AG10803 (cell line): ENCODE measurements around the gene RBMS3.

Experiments
- DNase-seq: peaks from one replicate; pipeline ENCODE4 v3.0.0; 2010; ENCODE audit warnings: low read depth
- H3K4me3 ChIP-seq: 2 replicates; pipeline ENCODE4 v1.5.1; 2011; ENCODE audit warnings: mild to moderate bottlenecking, low read length, control low read depth
- CTCF ChIP-seq: conservative IDR thresholded peaks from 2 replicates; pipeline ENCODE4 v1.5.1; 2011; ENCODE audit warnings: mild to moderate bottlenecking, low read length, control low read depth, inconsistent platforms

RBMS3 gene

GRCh38 chr3:29494305-29495036, 213.6 kb downstream of the RBMS3 start:
- H3K4me3 ChIP-seq = no peak overlapping the region; the same call in 1 of the 2 replicates
- DNase-seq = peak; percentile 93
- TF ChIP-seq CTCF = no peak

DNA sequence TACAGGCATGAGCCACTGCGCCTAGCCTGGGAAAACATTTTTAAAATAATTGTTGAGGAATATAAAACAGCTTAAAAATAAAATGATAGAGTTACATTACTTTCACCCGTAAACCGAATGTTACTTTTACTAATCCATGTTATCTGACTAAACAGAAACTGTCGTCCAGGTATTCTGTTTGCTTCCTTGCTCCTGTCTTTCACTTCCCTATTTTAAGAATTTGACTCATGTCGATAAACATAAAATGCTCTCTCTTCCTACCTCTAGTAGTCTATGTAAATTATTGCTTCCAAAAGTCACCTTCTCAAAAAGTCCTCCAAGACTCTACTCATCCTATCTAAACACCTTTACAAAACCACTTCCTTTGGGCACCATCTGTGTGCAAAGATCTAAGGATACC, 216.4 kb downstream of the RBMS3 start:
- H3K4me3 ChIP-seq = no peak overlapping the region
- TF ChIP-seq CTCF = no peak
- DNase-seq = no peak

- no peak for TF ChIP-seq CTCF
- DNase-seq = no peak
- H3K4me3 ChIP-seq = no peak overlapping the region
Measured at GRCh38 chr3:29502771-29503170, 221.9 kb downstream of the RBMS3 start.

- TF ChIP-seq CTCF = no peak
- no peak for DNase-seq
- no peak overlapping the region for H3K4me3 ChIP-seq
Measured at GRCh38 chr3:29503314-29503713, 222.4 kb downstream of the RBMS3 start.

DNA sequence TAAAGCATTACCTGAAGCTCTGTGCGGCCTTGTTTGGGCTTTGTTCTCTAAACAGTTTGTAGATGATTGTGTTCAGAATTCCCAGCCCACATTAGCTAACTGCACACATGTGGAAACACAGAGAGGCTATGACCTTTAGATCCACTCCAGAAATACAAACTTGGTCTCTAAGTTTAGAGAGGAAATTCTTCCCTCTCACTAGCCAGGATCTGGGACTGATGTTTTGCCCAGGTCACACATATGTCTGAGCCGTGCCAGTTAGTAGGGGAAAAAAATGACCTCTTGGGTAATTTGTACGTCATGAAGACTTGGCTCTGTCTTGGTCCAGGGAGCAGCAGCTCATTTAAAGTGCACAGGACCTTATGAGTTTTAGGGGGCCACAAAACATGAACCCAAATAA, 223.1 kb downstream of the RBMS3 start:
- peak; percentile 56 for DNase-seq
- no peak for TF ChIP-seq CTCF
- no peak overlapping the region for H3K4me3 ChIP-seq

DNA sequence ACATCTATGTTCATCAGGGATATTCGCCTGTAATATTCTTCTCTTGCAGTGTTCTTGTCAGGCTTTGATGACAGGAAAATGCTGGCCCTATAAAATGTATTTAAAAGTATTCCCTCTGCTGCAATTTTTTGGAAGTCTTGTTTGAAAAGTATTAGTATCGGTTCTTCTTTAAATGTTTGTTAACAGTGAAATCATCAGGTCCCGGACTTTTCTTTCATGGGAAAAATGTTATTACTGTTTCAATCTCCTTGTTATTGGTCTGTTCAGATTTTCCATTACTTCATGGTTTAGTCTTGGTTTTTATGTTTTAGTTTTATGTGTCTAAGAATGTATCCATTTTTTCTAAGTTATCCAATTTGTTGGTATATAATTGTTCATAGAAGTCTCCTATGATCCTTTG, 225.6 kb downstream of the RBMS3 start:
- H3K4me3 ChIP-seq = no peak overlapping the region
- no peak for TF ChIP-seq CTCF
- DNase-seq = no peak

DNA sequence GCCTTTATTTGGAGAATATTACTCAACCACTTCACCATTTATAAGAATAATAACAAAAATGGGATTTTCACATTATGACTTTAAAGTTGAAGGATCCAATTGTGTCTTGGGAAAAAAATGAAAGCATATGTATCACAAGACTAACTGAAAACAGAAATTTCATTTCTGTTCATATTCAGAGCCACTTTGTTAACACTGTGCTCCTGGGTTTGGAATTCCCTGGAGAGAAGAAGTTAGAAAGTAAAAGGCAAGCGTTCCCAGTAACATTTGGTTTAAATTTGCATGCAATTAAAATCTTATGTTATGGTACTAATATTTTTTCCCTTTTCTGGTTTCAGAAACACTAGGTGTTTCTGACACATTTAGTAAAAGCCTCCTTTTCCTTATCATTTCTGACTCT, 230.8 kb downstream of the RBMS3 start:
- H3K4me3 ChIP-seq = no peak overlapping the region
- no peak for DNase-seq
- no peak for TF ChIP-seq CTCF
